HG03469 (cell line): Measurements from ENCODE around the gene BCOR.

ENCODE experiments used
- ATAC-seq: cut with Tn5 transposase; IDR thresholded peaks from one replicate; pipeline ENCODE4 v1.9.1; 2021; ENCODE audit warnings: mild to moderate bottlenecking, moderate library complexity, moderate number of reproducible peaks; ENCODE audit not compliant: unreplicated experiment

The BCOR gene

GRCh38 chrX:40007131-40007755, 90.5 kb downstream of the BCOR start:
- no peak for ATAC-seq

- no peak for ATAC-seq
These were observed 91.4 kb downstream of the BCOR start for GRCh38 chrX:40006106-40007017.

- no peak for ATAC-seq
These were observed 92.3 kb downstream of the BCOR start for GRCh38 chrX:40005292-40006011.

GRCh38 chrX:40004921-40005291, 92.9 kb downstream of the BCOR start:
- no peak for ATAC-seq

- no peak for ATAC-seq
These were observed 93.6 kb downstream of the BCOR start for GRCh38 chrX:40004246-40004535.

- no peak for ATAC-seq
These were observed 94.1 kb downstream of the BCOR start for GRCh38 chrX:40003428-40004245.

- ATAC-seq, result no peak
These were observed 94.7 kb downstream of the BCOR start for GRCh38 chrX:40003071-40003427.
